Panc1 (cell line): ENCODE measurements around the gene TMEM25. TPM values are rescaled to one million over a fixed set of nuclear protein-coding genes. Genes with fewer than 3 reads are reported as not detected.

Source experiments
- ATAC-seq: fragments of 200-7000 bp; cut with Tn5 transposase; 2 replicates; pipeline ENCODE4 v1.9.1; 2020; ENCODE audit warnings: mild to moderate bottlenecking, moderate library complexity
- BruUV-seq: library from RNA; stranded (reverse); fragments of 400-500 nt; replicated peaks from 2 replicates; lab custom pipeline; 2021; lab: Mats Ljungman, UMichigan
- CTCF ChIA-PET: fragments of 300-600 bp; sonication (Branson Sonifier 250); formaldehyde crosslinking; loops from one replicate; lab custom pipeline; 2022; ENCODE audit warnings: antibody characterized with exemption; lab: Charles Lee
- POLR2A ChIA-PET: fragments of 300-600 bp; sonication (Branson Sonifier 250); formaldehyde crosslinking; loops from one replicate; lab custom pipeline; 2022; ENCODE audit warnings: antibody characterized with exemption; lab: Charles Lee
- DNase-seq: peaks from one replicate; pipeline ENCODE4 v3.0.0-alpha.2; 2010; ENCODE audit warnings: low read depth, low spot score
- H3K27ac ChIP-seq: 2 replicates; pipeline ENCODE4 v1.5.1; 2011; ENCODE audit warnings: mild to moderate bottlenecking, low read length, inconsistent platforms
- H3K27me3 ChIP-seq: fragments of 200-500 bp; sonication (Bioruptor generic); 2 replicates; pipeline ENCODE4 v1.6.0; 2014; ENCODE audit warnings: low read length, inconsistent platforms; ENCODE audit not compliant: control insufficient read depth, insufficient read depth
- H3K36me3 ChIP-seq: fragments of 200-500 bp; sonication (Bioruptor generic); 2 replicates; pipeline ENCODE4 v1.5.1; 2014; ENCODE audit warnings: inconsistent platforms, mild to moderate bottlenecking, low read length, moderate library complexity; ENCODE audit not compliant: control insufficient read depth, insufficient read depth
- H3K4me1 ChIP-seq: 2 replicates; pipeline ENCODE4 v1.5.1; 2011; ENCODE audit warnings: inconsistent platforms, mild to moderate bottlenecking, low read length, moderate library complexity; ENCODE audit not compliant: control insufficient read depth, insufficient read depth
- H3K4me3 ChIP-seq, 2 experiments: 2 replicates each; pipeline ENCODE4 v1.5.1; 2011 to 2012; ENCODE audit warnings: low read depth in 2 of 2, low read length in 2 of 2, mild to moderate bottlenecking in 2 of 2, inconsistent platforms in 1 of 2, moderate library complexity in 1 of 2
- H3K9me3 ChIP-seq: fragments of 200-500 bp; sonication (Bioruptor generic); 2 replicates; pipeline ENCODE4 v1.5.1; 2014; ENCODE audit warnings: low read depth, mild to moderate bottlenecking, inconsistent platforms, low read length, moderate library complexity; ENCODE audit not compliant: control insufficient read depth, insufficient read depth
- POLR2AphosphoS5 ChIP-seq: IDR thresholded peaks from 2 replicates; pipeline ENCODE4 v1.6.1; 2012; ENCODE audit warnings: mild to moderate bottlenecking, low read depth, low read length, moderate library complexity
- SIN3A ChIP-seq: IDR thresholded peaks from 2 replicates; pipeline ENCODE4 v1.6.1; 2012; ENCODE audit warnings: low read depth, mild to moderate bottlenecking, low read length, moderate library complexity, borderline replicate concordance; ENCODE audit not compliant: insufficient read depth
- TCF7L2 ChIP-seq: IDR thresholded peaks from 2 replicates; pipeline ENCODE4 v1.6.1; 2011; ENCODE audit warnings: mild to moderate bottlenecking, low read depth, low read length, inconsistent platforms
- in situ Hi-C: cut with HindIII; loops from 2 replicates; pipeline ENCODE4 v1.10.0; 2016; ENCODE audit warnings: low sequenced_read_pairs, low pct_unique_long_range_greater_than_20kb
- intact Hi-C: fragments of 100-400 bp; cut with micrococcal nuclease; formaldehyde crosslinking; loops from one replicate; pipeline ENCODE4 v1.10.0; 2022; ENCODE audit not compliant: unreplicated experiment
- total RNA-seq: library from RNA; stranded (reverse); gene quantifications from one replicate; pipeline ENCODE4 v1.2.1, GENCODE V29; 2021; ENCODE audit not compliant: unreplicated experiment
- TF ChIP-seq, protein P1 (sequence below), 2 experiments: IDR thresholded peaks; 2 replicates each; pipeline ENCODE4 v1.6.1; 2011 to 2012; ENCODE audit warnings: low read depth in 2 of 2, control low read depth in 1 of 2, low read length in 1 of 2, mild to moderate bottlenecking in 1 of 2, moderate library complexity in 1 of 2; ENCODE audit not compliant: insufficient read depth in 1 of 2
- TF ChIP-seq, protein P2 (sequence below): fragments of 450-650 bp; IDR thresholded peaks from 2 replicates; pipeline ENCODE4 v1.5.1; 2017; ENCODE audit warnings: mild to moderate bottlenecking

TMEM25 gene
- total RNA-seq, 1 experiment from 2014 or later: 6.7 TPM

DNA sequence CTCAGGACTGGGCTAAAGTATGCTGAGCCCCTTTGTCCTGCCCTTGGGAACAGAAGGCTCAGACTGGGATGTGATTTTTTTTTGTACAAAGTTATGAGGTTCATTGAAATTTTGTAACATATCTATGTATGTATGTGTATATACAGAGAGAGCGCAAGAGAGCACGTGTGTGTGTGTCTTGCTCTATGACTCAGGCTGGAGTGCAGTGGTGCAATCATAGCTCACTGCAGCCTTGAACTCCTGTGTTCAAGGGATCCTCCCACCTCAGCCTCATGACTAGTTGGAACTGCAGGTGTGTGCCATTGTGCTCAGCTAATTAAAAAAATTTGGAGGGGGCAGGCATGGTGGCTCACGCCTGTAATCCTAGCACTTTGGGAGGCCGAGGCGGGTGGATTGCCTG lies 5.7 kb downstream of the TMEM25 start:
- intact Hi-C loops: no loop called here
- Histone ChIP-seq H3K36me3 (no peaks in the 10 kb centered on the region), H3K4me3 (no peak overlapping the region), H3K9me3 (no peaks in the 10 kb centered on the region), H3K27ac (no peak overlapping the region), H3K27me3 (no peaks in the 10 kb centered on the region), H3K4me1 (no peaks in the 10 kb centered on the region; the same call in 1 of the 2 replicates)
- ChIA-PET POLR2A (no interaction called here), CTCF (no interaction called here)
- no peak for ATAC-seq
- TF ChIP-seq POLR2AphosphoS5: no peak
- TF ChIP-seq, protein P1, sequence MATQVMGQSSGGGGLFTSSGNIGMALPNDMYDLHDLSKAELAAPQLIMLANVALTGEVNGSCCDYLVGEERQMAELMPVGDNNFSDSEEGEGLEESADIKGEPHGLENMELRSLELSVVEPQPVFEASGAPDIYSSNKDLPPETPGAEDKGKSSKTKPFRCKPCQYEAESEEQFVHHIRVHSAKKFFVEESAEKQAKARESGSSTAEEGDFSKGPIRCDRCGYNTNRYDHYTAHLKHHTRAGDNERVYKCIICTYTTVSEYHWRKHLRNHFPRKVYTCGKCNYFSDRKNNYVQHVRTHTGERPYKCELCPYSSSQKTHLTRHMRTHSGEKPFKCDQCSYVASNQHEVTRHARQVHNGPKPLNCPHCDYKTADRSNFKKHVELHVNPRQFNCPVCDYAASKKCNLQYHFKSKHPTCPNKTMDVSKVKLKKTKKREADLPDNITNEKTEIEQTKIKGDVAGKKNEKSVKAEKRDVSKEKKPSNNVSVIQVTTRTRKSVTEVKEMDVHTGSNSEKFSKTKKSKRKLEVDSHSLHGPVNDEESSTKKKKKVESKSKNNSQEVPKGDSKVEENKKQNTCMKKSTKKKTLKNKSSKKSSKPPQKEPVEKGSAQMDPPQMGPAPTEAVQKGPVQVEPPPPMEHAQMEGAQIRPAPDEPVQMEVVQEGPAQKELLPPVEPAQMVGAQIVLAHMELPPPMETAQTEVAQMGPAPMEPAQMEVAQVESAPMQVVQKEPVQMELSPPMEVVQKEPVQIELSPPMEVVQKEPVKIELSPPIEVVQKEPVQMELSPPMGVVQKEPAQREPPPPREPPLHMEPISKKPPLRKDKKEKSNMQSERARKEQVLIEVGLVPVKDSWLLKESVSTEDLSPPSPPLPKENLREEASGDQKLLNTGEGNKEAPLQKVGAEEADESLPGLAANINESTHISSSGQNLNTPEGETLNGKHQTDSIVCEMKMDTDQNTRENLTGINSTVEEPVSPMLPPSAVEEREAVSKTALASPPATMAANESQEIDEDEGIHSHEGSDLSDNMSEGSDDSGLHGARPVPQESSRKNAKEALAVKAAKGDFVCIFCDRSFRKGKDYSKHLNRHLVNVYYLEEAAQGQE (IDR thresholded peaks at IDR 0.05; ENCODE audit: insufficient read depth in 1 of 2, low read depth in 2 of 2, low read length in 1 of 2): no peak
- no peak for TF ChIP-seq TCF7L2
- TF ChIP-seq, protein P2, sequence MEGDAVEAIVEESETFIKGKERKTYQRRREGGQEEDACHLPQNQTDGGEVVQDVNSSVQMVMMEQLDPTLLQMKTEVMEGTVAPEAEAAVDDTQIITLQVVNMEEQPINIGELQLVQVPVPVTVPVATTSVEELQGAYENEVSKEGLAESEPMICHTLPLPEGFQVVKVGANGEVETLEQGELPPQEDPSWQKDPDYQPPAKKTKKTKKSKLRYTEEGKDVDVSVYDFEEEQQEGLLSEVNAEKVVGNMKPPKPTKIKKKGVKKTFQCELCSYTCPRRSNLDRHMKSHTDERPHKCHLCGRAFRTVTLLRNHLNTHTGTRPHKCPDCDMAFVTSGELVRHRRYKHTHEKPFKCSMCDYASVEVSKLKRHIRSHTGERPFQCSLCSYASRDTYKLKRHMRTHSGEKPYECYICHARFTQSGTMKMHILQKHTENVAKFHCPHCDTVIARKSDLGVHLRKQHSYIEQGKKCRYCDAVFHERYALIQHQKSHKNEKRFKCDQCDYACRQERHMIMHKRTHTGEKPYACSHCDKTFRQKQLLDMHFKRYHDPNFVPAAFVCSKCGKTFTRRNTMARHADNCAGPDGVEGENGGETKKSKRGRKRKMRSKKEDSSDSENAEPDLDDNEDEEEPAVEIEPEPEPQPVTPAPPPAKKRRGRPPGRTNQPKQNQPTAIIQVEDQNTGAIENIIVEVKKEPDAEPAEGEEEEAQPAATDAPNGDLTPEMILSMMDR: no peak
- no peak for TF ChIP-seq SIN3A
- DNase-seq: no peak
- in situ Hi-C loops: no loop called here
- no TSS peak for BruUV-seq

DNA sequence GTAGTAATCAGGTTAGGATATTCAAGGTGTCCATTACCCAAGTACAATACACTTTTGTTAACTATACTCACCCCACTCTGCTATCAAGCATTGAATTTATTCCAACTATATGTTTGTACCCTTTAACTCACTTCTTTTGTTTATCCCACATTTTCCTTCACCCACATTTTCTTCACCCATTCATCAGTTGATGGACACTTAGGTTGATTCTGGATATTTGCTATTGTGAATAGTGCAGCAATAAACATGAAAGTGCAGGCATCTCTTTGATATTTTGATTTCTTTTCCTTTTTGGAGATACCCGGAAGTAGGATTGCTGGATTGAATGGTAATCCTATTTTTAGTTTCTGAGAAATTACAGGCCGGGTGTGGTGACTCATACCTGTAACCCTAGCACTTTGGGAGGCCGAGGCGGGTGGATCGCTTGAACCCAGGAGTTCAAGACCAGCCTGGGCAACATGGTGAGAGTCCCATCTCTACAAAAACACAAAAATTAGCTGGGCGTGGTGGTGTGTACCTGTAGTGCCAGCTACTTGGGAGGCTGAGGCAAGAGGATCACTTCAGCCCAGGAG lies 6.5 kb downstream of the TMEM25 start:
- CTCF ChIA-PET: no interaction called here
- DNase-seq: no peak
- H3K27ac ChIP-seq: no peak overlapping the region
- POLR2A ChIA-PET: no interaction called here
- no peaks in the 10 kb centered on the region for H3K27me3 ChIP-seq
- in situ Hi-C loops: no loop called here
- TF ChIP-seq, protein P2: no peak
- intact Hi-C loops: no loop called here
- no peaks in the 10 kb centered on the region for H3K4me1 ChIP-seq
- no peaks in the 10 kb centered on the region for H3K36me3 ChIP-seq
- no TSS peak for BruUV-seq
- H3K9me3 ChIP-seq: no peaks in the 10 kb centered on the region
- H3K4me3 ChIP-seq: no peak overlapping the region
- ATAC-seq: no peak
